ENCODE results near the gene SAE1. TPM values are rescaled to one million over a fixed set of nuclear protein-coding genes. Genes with fewer than 3 reads are reported as not detected.
"Not testable (repeated sequence)": the region's sequence is repeated elsewhere in the genome, so short reads cannot be mapped to it uniquely, and the experiment has no call there.

The SAE1 gene
- 10 to 100 TPM; 25.5 to 50.0 (median 42.2) TPM for polyA plus RNA-seq

DNA sequence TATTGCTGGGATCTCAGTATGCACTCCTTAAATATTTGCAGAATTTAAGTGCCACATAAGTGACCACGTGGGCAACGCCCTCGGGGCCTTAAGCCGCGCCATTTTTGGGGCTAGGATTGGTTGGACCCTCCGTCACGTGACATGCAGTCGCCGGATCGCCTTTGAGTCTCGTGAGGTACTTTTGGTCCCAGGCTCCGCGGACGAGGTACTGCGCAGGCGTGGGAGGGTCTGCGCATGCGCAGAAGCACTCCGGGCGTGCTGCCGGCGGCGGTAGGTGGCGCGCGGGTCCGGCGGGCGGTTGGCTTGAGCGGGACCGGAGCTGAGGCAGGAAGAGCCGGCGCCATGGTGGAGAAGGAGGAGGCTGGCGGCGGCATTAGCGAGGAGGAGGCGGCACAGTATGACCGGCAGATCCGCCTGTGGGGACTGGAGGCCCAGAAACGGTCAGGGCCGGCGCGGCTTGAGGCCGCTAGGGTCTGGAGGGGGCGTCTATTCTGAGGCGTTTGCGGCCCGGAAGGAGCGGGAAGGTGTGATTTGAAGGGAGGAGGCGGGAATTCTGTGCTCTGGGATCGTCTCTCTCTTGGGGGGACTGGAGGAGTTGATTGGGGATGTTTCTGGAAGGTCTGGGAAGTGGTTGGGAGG lies at the start of gene SAE1:
Gene SAE1, plus strand, starts transcription at position 247 of the 639 bp plus-strand sequence. Its CDS starts 96 bp downstream, at position 343.
- peak within 1 kb of the TSS; percentile 28 for H3K27ac ChIP-seq (ENCODE audit: low read depth, low read length)
- 0% methylated on average over 51 of the region's 51 CpGs for WGBS, 3 donors

DNA sequence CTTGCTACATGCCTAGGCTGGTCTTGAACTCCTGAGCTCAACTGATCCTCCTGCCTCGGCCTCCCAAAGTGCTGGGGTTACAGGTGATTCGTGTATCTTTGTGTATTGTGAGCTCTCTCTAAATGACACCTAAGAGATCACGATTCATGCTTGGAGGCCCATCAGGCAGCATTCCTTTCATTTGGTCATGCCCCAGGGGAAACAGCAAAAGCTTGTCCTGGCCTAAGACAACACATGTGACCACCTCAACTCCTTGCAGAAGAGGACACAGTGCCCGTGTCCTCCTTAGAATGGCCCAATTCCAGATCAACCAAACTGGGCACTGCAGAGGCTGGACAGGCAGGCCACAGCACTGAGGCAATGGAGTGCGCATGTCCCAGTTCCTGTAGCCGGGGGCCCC lies 49.5 kb upstream of the SAE1 start:
- H3K27ac ChIP-seq (ENCODE audit: low read depth, low read length): no peak overlapping the region

DNA sequence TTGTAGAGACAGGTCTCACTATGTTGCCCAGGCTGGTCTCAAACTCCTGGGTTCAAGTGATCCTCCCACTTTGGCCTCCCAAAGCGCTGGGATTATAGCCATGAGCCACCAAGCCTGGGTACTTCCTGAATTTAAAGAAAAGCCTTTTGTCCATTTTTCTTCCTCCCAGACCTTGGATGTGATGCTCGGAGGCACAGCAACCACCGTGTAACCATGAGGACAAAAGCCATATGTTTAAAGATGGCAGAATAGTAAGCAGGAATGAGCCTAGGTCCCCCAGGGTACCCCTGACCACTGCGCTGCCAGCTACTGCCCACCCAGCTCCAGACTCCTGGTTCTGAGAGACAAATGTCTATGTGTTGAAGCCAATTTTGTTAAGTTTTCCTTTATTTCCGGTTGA lies 48.1 kb upstream of the SAE1 start:
- 95 to 96% (median 96%) methylated on average over 5 of the region's 5 CpGs for WGBS, 3 donors
- H3K27ac ChIP-seq (ENCODE audit: low read depth, low read length): no peak overlapping the region

More for the DNA sequence above, 49.5 kb upstream of the SAE1 start:
- WGBS, 3 donors: 83 to 88% (median 85%) methylated on average over 6 of the region's 6 CpGs

DNA sequence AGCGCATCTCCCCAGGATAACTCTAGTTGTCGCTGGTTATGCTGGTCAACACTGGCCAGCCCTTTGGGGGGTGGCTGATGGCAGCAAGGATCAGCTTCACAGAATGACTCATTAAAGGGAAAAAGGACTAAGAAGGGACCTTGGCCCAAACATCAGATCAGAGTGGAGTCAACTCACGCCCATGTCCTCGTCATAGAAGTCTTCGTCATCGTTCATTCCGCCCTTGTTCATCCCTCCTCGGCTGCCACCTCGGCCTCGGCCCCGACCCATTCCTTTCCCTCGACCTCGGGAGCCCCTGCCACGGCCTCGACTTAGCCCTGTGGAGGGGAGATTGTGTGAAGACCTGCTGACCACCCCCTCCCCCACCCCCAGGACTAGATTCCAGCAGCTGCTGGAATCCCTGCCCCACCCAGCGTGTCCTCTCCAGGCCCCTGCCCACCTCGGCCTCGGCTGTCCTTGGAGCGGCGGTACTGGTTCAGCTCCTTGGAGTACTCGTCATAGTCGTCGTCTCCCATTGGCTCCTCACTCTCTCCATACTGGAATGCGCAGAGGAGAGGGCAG lies 45.7 kb upstream of the SAE1 start:
- WGBS, 3 donors: 93 to 94% (median 93%) methylated on average over 24 of the region's 24 CpGs
- H3K27ac ChIP-seq (ENCODE audit: low read depth, low read length): no peak overlapping the region

DNA sequence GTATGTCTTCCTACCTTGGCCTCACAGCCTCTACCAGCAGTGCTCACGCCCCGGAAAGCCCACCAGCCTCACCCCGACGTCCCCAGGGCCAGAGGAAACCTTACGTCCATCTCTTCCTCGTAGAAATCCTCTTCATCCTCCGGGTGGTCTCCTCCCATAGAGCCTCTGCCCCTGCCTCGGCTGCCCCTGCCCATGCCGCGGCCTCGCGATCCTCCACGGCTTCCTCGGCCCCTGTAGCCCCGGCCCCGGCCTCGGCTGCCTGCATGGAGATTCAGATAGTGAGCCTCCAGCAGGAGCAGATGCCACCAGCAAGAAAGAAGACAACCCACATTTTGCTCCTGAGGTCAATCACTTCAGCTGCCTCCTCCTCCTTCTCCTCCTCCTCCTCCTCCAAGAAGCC lies 44.4 kb upstream of the SAE1 start:
- no peak overlapping the region for H3K27ac ChIP-seq (ENCODE audit: low read depth, low read length)
- 95 to 96% (median 96%) methylated on average over 15 to 17 of the region's 17 CpGs for WGBS, 3 donors

DNA sequence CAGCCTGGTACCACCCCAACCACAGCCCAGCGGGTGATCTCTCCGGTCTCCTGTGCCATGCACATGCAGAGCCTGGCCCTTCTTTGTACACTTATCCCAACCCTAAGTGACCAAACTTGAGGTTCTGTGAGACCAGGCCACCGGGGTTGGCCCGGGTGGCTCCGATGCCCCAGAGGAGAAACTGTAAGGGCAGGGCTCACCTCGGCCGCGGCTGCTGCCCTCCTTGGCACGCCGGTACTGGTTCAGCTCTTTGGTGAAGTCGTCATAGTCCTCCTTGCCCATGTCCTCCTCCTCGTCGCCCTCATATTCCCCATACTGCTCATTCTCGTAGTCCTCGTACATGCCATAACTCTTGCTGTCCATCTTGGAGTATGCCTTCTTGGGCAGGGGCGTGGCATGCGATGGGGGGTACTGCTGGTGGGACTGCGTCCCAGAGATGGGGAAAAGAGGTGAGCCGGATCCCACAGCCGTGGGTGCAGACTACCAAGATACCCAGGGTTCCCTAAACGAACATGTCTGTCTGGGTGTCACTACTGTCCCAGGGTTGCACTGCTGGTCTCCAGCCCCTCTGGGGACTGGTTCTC lies 40.8 kb upstream of the SAE1 start:
- H3K27ac ChIP-seq (ENCODE audit: low read depth, low read length): no peak overlapping the region
- 92 to 97% (median 96%) methylated on average over 21 of the region's 21 CpGs for WGBS, 3 donors

DNA sequence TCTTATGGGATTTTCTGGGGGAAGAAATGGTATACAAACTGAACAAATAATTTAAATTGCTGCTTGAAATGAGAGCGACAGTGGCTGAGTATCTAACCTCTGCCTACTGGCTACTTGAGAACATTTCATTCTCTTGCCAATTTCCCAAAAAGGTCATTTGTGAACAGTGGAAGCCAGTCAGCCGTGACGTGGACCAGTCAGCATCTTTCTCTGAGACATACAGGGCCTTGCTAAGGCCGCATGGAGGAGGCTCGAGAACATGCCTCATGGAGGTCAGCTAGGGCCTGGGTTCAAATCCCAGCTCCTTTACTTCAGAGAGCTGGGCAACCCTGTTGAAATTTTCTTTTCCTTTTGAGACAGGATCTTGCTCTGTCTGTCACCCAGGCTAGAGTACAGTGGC lies 37.4 kb upstream of the SAE1 start:
- WGBS, 3 donors: 82 to 88% (median 88%) methylated on average over 5 of the region's 5 CpGs
- H3K27ac ChIP-seq (ENCODE audit: low read depth, low read length): no peak overlapping the region

DNA sequence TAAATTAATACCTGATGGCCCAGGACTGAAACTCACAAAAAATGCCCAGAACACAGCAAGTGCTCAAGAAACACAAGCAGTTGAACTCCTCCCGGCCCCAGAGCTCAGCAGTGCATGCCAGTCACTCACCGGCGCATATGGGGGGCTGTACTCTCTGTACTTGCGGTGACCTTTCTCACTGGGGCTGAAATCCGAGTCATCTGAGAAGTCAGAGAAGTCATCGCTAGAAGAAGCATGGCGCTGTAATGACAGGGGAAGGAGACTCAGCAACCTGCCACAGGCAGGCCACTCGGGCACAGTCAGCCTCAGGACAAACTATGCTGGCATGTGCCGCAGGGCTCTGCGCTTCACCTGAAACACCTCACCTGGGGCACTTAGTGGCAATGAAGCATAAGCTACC lies 36.8 kb upstream of the SAE1 start:
- 85 to 88% (median 86%) methylated on average over 10 of the region's 10 CpGs for WGBS, 3 donors
- H3K27ac ChIP-seq (ENCODE audit: low read depth, low read length): no peak overlapping the region

DNA sequence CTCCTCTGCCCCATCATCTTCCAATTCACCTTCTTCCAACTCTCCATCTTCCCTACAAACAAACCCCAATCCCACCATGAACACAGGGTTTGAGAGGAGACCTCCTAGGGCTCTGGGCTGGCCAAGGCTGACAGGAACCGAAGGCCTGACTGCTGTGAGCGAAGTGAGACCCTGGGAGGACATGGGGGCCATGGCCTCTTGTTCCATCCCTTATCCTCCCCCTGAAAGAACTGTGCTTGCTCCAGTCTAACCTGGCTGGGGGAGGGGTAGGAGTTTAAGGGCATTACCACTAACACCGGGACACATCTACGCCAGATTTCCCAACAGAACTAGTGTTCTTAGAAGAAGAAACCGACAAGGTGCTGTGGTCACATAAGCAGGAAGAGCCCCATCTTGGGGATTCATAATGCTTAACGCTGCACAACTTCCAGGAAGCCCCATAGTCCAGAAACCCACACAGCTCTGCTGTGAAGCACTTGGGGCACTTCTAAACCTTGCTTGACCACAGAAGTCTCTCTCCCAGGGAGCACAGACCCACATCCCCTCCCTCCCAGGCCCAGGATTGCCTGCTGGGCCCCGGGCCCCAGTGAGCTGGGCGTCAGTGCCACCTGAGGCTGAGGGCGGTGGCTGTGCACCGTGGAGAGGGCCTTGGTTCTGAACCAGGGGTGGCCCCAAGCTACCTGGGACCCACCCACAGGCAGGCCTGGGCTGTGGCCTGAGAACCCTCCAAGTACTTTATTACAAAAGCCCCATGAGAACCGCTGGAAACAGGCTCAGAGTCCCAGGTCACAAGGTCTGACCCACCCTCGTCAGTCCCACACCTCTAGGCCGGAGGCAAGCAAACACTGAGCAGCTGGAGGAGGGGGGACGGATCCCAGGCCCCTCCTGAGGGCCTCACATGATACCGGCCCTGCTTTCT lies 35.8 kb upstream of the SAE1 start:
- peak overlapping the region; percentile 28 for H3K27ac ChIP-seq (ENCODE audit: low read depth, low read length)
- WGBS, 3 donors: 51 to 65% (median 55%) methylated on average over 15 of the region's 15 CpGs

DNA sequence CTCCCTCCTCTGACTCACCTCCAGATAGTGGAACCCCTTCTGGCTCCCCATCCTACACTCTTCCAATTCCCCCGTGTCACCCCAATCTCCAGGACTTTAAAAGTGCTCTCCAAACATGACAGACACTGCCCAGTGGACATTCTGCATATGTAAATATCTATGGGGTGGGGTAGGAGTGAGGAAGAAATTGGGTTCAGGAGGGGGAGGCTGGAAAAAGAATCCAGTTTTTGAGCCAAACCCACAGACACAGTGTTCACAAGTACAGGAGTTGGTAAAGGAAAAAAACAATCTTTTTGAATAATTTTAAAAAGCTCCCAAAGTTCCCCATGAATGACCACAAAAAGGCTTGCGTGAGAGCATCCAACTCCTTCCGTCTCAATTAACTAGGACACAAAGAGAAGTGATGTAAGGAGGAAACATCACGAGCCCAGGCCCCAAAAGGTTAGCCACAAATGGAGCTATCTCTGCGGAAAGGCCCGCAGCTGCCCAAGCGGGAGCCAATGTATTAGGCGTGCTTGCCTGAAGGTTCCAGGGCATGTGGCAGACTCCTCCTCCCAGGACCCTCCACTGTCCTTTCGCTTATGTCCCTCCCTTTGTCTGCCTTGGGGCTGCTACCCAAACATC lies 35.0 kb upstream of the SAE1 start:
- WGBS, 3 donors: 44 to 50% (median 50%) methylated on average over 9 of the region's 9 CpGs
- H3K27ac ChIP-seq (ENCODE audit: low read depth, low read length): peak overlapping the region; percentile 28

DNA sequence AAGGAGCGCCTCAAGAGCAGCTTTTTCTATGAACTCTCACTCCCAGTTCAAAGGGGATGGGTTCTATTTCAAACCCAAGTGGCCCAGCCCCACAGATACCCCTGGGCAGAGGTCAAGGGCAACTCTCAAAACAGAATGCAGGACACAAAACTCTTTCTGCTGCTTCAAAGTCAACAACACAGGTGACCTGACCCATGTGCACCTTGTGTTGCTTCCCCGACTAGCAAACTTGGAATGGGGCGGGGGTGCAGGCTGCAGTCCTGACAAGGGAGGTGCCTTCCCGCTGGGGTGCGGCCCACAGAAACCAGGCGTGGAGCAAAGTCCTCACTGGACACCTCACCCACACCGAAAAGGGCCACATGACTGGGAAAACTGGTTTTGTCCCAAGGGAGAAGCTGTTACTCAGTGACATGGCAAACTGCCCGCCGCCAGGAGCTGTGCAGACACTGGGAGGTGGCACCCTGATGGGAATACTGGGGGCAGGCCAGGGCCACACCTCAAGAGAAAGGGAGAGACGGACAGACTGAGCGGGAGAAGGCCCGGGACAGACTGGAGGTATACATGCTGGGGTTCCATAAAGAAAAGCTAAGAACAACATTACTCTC lies 34.4 kb upstream of the SAE1 start:
- 28 to 92% (median 88%) methylated on average over 12 of the region's 12 CpGs for WGBS, 3 donors
- no peak overlapping the region for H3K27ac ChIP-seq (ENCODE audit: low read depth, low read length)

DNA sequence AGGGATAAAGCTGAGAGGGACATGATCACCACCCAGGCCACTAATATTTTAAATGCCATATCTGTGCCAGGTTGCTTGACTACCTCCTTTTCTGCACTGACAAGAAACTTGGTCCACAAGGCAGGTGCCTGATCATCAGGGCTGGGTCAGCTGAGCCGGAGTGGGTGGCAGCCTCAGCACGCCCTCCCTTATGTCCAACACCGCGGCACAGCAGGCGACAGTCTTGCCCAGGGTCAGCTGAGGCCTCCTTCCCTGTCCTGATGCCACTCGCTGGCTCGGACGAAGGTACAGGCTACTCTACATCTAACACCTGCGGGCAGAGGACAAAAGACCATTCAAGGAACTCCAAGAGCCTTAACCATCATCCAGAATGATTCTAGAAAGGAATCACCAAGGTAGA lies 33.9 kb upstream of the SAE1 start:
- 35 to 96% (median 91%) methylated on average over 9 of the region's 9 CpGs for WGBS, 3 donors

DNA sequence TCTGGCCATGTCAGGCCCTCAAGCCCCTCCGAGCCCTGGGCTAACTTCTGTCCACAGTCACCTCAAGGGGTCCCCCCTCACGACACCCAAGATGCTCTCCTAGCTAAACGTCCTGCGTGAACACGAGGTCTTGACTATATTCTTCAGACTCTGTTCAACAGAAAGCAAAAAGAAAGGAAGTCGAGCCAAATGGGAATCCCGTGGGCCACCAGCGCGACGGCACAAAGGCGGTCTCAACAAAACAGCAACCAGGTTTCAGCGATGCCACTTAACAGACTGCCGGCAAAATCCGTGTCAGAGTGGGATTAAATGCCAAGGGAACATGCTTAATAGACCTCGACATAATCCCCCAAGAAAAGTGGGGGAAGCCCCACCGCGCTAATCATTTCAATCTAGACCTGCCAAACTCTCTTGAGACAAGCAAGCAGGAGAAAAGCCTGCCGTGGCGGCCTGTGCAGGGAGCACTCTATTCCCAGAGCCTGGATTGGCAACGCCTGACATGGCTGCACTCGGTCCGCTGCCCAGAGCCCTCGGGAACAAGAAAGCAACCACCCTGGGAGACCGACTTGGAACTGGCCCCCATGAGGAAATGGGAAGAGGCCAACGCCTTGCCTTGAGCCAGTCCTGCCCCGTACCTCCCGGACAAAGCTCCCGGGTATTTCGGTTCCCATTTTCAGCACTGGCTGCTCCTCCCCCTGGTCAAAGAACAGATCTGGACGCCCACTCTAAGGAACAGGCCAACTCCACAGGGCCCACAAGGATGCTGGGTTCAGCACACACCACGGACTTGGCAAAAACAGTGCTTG lies 33.0 kb upstream of the SAE1 start:
- peak overlapping the region; percentile 35 for H3K27ac ChIP-seq (ENCODE audit: low read depth, low read length)
- 43 to 77% (median 57%) methylated on average over 30 to 31 of the region's 31 CpGs for WGBS, 3 donors

More for the DNA sequence above, 33.9 kb upstream of the SAE1 start:
- no peak overlapping the region for H3K27ac ChIP-seq (ENCODE audit: low read depth, low read length)

DNA sequence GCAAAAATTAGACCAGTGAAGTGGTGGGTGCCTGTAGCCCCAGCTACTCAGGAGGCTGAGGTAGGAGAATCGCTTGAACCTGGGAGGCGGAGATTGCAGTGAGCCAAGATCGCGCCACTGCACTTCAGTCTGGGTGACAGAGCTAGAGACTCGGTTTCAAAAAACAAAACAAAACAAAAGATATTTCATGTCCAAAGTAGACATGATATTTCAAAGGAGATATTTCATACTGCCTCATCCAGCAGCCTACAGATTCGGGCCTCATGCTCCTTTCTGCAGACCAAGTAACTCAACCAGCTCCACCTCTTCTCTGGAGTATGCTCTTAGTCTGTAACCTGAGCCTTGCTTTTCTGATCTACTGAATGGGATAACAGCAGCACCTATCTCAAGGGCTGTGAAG lies 32.0 kb upstream of the SAE1 start:
- 76 to 99% (median 94%) methylated on average over 6 of the region's 6 CpGs for WGBS, 3 donors
- no peak overlapping the region for H3K27ac ChIP-seq (ENCODE audit: low read depth, low read length)

DNA sequence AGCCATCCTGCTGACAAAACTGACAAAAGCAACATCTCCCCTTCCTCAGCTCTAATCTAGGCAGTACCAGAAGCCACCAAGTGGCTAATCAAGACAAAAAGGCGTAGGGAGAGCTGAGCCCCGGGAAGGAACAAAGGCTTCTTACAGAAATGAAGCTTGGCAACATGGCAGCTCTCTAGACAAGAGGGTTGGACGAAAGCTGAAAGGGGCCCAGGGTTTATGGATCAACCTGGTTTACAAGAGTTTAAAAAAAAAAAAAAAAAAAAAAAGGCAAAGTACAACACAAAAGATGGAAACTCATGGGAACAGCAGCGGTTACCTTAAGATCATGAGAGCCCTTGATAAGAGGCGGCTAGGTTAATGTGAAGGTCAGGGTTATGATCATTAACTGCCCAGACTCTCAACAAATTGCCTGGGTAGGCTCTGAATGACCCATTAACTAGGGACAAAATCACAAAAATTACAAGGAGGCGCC lies 31.0 kb upstream of the SAE1 start:
- 56 to 94% (median 88%) methylated on average over 6 of the region's 6 CpGs for WGBS, 3 donors
- no peak overlapping the region for H3K27ac ChIP-seq (ENCODE audit: low read depth, low read length)

DNA sequence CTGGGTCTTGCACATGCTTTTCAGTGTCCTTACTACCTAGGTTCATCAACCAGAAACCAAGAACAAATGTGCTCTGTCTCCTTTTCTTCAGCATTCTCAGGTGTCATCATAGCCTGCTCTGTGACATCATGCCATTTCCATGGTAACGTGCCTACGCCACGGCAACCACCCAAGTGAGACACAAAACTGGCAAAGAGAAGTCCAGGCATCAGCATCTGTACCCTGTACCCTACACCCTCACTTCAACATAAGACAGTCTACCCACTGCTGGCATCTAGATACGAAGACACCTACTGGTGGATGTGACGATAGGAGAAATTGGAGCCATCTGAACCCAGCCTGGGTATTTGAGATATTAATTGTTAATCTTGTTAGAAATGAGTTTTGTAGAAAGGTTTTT lies 30.3 kb upstream of the SAE1 start:
- no peak overlapping the region for H3K27ac ChIP-seq (ENCODE audit: low read depth, low read length)
- 94 to 99% (median 94%) methylated on average over 5 of the region's 5 CpGs for WGBS, 3 donors

DNA sequence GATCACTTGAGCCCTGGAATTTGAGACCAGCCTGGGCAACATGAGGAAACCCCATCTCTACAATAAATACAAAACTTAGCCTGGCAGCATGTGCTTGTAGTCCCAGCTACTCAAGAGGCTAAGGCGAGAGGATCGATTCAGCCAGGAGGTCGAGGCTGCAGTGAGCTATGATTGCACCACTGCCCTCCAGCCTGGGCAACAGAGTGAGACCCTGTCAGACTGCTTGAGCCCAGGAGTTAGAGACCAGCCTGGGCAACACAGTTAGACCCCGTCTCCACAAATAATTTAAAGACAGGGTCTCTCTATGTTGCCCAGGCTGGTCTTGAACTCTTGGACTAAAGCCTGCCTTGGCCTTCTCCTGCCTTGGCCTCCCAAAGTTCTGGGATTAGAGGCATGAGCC lies 29.5 kb upstream of the SAE1 start:
- 95 to 99% (median 98%) methylated on average over 4 of the region's 4 CpGs for WGBS, 3 donors
- not testable (repeated sequence) for H3K27ac ChIP-seq (ENCODE audit: low read depth, low read length)
